Activated CD4-positive, alpha-beta T cell treated with anti-CD3 and anti-CD28 coated beads, Interleukin-2, amount 50 U/mL, for 48 hours (primary cell): Measurements from ENCODE around the gene LY6G5C.

ENCODE experiments used
- DNase-seq, 2 experiments: peaks; one replicate each; pipeline ENCODE4 v3.0.0-alpha.2; 2020

LY6G5C gene

DNA sequence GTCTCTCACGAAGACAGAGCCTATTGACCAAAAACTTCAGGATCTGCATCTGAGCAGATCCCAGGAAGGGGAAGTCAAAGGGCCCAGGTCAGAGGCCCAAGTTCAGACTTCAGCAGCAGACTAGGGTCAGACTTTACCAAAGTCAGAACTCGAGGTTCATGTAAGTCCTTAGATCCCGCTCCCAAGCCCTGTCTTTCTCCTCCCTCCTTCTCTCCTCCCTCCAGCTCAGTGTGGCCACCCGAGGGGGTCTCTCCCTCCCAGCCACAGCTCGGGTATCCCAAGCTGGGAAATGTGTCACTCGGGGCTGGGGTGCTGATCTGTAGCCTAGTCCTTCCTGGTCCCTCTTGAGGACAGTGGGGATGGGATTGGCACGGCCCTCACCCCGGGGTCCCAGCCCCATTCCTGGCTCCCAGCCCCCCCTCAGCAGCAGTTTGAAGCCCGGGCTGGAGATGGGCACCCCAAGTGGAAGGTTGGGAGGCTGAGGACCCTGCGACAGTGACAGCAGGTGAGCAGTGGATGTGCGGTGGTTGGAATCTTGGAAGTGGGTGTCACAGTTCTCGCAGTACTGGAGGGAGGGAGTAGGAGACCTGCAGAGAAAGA, 18.6 kb downstream of the LY6G5C start:
- no peak for DNase-seq

DNA sequence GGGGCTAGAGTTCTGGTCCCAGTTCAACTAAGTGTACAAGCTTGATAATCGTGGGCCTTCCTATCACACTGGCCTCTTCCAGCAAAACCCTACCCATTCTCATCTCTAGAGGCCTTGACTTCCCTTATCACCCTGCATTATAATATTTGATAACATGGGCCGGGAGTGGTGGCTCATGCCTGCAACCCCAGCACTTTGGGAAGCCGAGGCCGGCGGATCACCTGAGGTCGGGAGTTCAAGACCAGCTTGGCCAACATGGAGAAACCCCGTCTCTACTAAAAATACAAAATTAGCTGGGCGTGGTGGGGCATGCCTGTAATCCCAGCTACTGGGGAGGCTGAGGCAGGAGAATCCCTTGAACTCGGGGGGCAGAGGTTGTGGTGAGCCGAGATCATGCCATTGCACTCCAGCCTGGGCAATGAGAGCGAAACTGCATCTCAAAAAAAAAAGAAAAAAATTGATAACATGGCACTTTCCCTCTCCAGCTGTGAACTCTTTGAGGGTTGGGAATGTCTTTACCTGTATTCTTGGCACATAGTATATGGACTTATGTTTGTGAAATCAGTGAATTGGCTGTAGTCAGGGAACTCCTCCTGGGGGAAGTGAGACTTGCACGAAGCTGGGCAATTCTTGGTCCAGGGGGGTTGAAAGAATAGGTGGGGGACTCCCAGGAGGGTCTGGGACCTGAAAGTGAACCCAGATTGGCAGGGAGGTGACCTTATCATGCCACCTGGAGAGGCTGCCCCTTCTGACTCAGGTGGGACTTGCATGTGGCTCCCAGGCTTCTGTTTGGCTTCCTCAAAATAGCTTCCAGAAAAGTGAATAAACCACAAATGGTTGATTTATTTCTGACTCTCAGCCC, 19.4 kb downstream of the LY6G5C start:
- no peak for DNase-seq

DNA sequence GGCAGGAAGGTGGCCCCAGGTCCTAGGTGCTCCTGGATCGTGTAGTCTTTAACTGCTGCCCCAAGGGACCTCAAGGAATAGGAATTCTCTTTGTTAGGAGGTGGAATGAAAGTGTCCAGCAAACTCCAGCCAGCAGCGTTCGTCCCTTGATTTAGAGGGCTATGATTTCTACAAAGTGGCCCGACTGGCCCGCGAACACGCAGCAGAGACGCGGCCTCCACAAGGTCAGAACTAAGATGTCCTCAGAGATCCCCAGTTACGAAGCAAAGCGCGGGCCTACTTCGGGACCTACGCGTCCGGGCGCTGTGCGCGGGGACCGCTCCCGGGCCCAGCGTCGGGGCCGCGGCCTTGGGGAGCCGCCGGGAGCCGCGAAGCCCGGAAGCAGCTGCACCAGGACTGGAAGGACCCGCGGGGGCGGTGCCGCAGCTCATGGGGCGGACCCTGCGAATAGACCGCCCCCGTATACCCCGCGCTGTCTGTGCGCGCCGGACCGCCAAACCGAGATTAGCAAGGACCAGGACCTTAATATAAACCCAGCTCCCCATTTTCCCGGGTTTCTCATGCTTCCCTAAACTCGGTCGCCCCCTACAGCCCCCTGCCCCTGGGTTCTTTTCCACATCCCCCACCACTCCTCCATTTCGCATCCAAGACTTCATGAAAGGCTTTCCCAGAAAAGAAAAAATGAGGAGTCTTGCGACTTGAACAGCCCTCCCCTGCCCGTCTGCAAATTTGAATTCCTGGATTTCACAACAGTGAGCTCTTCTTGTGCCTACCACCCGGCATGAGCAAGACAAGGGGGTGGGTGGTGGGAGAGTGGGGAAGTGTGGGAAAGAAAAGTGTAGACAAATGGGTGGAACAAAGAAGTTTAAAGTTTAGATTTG, 20.2 kb downstream of the LY6G5C start, which contains the start of gene C6orf47:
Gene C6orf47 (minus strand): TSS at position 398 of the 881 bp plus-strand sequence. CDS start 831 bp downstream, outside the sequence.
- peak; percentile 78 to 84 for DNase-seq

DNA sequence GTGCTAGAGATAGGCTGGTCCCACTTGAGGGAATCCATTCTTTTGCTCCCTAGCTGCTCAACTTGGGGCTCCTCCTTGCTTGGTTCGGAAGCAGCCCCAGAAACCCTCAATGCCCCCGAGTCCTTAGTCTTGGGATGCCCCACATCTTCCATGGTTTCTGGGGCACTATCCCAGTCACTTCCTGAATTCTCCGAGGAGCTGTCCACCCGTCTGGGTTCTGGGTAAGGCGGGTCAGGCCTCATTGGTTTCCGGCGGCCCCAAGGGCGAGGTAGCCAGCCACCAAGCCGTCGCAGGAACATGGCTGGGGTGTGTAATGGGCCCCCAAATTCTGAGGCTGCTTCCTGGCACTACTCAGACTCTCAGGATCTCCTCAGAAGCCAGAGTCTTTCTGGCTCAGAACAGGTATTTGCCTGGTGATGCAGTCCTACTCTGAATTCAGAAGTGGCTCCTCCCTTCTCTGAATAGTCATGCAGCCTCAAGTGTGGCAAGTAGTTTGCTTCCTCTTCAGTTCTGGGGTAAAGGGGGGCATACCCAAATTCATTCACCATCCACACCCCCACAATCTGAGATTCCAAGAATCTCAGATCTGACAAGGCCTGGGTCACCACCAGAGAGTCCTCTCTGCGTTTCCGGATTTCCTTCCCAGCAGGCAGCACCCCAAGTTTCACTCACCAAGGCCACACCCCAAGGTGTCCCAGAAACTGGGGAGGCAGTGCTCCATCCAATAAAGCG, 21.1 kb downstream of the LY6G5C start:
- DNase-seq: peak; percentile 51 to 66

DNA sequence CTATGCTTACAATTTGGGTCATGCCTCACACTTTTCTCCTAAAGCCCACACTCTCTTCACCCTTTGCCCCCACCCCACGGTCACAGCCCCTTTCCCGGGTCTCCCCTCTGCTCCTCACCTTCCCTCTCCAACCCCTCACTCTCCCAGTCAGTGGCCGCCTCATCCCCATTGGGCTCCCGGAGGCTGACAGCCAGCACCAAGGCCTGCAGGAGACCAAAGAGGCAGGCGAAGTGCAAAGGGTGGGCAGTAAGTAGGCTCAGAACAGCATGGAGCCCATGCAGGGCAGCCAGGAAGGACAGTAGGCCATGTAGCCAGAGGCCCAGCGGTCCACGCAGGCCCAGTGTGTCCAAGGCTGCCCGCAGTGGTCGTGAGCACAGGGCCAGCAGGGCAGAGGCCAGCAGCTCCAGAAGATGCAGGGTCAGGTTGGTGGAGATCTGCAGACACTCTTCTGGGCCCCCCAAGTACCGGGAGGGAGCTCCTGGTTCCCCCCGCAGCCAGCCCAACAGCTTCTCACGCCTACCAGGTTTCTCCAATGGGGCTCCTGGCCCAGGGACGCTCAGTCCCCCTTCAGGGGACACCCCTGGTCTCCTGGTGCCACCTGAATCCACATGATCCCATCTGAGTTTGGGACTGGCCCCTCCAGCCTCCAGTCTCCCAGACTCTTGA, 21.8 kb downstream of the LY6G5C start:
- DNase-seq: no peak

DNA sequence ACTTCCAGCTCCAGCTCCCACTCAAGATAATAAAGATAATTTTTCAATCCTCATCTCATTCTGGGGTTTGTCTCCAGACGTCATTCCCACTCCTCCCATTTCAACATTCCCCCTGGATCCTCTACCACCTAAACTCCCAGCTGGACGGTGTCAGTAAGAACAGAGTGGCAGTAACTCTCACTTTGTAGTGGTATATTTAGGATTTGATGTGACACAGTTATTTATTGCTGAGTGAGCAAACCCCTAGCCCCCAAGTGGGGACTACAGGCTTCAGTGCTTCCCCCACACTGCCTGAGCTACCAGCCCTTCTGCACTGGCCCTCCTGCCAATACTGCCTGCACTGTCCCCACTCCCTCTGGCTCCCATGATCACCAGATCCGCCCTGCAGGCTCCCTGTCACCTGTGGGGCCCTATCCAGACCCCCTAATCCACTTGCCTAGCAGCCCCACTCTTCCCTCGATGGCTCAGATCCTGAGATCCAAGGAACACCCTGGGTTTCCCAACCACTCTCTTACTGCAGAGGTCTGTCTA, 22.6 kb downstream of the LY6G5C start:
- no peak for DNase-seq

DNA sequence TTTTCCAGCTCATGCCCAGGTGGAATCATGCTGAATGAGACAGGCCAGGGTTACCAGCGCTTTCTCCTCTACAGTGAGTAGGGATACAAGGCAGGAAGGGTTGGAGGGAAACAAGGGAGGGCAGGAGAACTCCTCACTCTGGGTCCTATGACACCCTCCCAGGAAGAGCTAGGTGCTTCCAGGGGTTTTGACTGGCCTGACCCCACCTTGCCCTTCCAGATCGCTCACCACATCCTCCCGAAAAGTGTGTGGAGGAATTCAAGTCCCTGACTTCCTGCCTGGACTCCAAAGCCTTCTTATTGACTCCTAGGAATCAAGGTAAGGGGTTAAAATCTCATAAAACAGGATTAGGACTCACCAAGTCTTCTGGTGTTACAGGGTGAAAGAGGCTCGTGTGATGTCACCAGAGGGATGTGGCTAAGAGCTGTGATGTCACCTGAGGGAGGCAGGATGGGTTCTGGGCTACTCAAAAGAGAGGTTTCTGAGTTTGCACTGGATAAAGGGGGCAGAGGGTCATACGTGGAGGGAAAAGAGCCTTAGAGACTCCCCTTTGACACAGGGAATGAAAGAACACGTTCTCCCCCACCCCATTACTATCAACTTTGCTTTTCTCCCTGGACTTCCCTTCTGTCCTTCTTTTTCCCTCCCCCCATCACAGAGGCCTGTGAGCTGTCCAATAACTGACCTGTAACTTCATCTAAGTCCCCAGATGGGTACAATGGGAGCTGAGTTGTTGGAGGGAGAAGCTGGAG, 23.3 kb downstream of the LY6G5C start:
- DNase-seq: peak in 1 of 2 experiments; percentile 36

DNA sequence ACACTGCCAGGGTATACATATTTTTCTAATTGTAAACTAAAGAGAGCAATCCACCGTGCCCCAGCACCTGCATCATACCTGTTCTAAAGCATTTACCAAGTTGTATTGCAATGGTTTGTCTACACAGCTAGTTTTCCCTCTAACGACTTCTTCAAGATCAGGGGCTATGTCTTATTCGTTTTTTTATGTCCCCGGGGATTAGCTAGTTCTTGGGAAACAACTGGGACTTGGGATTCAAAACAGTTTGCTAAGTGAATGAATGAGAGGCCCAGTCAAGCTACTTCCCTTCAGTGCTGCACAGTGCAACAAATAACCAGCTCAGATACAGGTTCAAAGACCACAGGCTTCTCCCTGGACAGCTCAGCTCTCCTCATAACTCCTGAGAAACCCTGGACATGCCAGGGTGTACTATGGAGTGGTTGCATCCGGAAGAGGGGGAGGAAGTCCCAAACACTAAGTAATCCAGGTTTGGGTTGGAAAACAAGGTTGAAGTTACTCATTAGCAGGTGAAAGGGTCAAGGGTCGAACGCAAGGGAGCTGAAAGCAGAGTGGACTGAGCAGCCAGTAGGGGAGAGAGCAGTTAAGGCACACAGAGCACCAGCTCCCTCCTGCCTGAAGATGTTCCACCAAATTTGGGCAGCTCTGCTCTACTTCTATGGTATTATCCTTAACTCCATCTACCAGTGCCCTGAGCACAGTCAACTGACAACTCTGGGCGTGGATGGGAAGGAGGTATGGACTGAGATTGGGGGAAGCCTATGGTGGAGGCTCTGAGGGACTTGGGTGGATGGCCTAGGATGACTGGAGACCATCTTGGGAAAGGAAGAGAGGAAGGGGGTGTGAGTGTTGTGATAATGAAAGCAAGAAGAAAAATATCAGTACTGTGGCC, 25.3 kb downstream of the LY6G5C start, which contains the start of gene APOM:
Gene APOM (plus strand): TSS at position 546 of the 889 bp plus-strand sequence. CDS start 73 bp downstream, at position 619.
- DNase-seq: no peak

DNA sequence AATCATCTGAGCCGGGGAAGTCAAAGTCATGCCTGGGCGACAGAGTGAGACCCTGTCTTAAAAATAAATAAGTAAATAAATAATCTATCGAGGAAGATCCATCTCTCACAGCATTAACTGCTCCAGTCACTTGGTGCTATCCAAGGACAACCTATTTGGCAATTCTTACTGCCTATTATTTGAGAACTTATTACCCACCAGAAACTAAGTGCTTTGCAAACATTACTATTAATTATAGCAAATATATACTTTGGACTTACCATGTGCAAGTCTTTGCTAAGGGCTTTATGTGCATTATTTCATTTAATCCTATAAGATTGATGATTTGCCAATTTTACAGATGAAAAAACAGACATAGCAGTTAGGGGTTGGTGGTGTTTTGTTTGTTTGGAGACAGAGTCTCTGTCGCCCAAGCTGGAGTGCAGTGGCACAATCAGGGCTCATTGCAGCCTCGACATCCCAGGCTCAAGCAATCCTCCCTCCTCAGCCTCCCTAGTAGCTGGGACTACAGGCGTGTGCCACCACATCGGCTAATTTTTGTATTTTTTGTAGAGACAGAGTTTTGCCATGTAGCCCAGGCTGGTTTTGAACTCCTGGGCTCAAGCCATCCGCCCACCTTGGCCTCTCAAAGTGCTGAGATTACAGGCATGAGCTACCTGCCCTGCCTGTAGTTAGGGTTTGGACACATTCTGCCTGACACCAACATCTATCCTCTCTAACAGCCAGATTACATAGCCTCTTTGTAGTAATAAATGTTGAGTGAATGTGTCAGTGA, 26.1 kb downstream of the LY6G5C start:
- no peak for DNase-seq

DNA sequence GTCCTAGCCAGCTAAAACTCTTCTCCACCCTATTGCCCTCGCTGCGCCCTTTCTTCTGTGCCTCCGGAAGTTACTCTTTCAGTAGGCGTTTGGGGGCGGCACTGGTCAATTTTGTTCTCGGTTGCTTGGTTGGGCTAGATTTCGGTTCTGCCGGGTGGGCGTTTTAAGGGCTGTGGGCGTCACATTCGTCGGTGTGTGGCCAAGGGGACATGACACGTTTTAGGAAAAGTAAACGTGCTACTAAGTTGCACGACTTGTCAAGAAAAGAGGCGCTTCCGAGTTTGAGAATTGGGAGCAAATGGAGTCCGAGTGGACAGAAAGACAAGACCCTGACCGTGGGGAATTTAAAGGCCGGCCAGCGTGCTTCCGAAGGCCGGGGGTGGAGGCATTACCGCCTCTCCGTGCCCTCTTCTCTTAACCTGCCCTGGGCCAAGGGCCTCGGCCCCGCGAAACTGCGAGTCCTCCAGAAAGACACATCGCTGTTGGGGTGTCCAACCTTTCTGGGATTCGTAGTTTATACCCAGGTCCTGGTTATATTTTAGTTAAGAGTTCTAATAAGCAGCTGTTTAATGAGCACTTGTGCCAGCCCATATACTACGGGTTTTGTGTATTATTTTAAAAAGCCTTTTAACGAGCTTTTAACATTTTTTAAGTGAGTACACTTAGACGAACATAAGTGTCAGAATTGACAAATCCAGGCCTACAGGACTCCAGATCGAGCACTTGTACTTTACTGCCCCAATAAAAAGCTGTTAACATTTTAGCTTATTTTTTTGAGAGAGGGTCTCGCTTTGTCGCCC, 27.7 kb downstream of the LY6G5C start:
- DNase-seq: peak in 1 of 2 experiments; percentile 89

DNA sequence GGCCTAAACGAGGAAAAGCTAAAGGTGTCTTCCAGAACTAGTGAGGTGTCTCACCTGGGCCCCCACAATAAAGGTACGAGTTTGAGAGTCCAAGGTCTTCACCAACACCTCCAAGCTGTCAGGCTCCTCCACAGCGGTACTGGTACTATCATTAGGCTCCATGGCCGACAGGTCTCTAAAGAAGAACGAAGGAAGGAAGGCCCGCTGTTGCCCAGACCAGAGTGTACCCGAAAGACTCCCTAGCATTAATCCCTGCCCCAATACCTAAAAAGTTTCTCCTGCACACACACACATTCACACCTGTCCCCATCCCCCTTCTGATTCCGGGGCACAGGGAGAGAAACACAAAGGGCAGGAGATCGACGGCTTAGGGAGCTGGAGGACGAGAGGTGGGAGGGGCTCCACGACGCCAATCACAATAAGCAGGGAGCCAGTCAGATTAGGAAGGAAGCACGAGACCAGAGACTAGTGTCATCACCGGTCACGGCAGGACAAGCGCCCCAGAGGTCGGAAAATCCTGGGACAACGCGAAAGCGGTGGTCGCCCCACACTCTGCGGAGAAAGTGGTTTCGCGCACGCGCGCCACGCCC, 29.2 kb downstream of the LY6G5C start:
- DNase-seq: peak in 1 of 2 experiments; percentile 75

DNA sequence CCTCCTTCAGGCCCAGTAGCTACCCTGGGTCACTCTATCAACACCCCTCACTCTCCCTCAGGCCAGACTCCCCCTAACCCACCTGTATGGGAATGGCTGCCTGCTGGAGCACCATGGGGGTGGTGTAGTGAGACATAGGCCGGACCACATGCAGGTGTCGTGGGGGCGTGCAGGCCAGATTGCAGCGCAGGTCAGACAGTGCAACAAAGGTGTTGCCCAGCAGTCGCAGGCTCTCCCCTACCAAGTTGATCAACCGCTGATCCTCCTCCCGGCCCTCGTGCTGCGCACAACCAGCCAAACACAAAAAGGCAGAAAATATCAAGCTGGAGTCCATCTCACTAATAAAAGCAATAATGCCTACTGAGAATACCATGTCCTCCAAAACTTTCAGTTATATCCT, 35.5 kb downstream of the LY6G5C start:
- DNase-seq: no peak

DNA sequence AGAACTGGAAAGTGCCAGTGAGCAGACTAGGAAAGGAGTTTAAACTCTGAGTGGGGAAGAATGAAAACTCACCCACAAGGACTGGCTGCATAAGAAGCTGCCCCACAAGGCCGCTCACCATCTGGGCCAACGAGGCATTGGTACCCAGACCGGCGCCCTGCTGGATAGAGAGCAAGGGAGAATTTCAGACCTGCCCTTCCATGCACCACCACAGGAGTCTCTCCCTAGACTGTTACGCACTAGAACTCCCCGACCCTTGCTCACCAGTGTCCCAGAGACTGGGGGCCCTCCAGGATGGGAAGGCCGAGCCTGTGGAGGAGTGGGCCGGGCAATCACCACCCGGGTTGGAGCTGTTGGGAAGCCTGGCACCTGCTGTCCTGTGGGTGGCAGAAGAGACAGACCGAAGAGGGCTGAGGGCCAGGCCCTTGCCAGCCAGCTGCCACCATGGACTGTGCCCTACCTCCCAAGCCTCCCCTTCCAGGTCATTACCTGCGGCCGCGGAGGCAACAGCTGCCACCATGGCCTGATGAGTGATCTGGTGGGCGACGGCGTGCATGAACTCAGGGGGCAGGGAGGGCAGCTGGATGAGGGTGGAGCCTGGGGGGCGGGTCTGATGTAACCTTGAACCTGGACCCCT, 36.9 kb downstream of the LY6G5C start:
- DNase-seq: no peak

DNA sequence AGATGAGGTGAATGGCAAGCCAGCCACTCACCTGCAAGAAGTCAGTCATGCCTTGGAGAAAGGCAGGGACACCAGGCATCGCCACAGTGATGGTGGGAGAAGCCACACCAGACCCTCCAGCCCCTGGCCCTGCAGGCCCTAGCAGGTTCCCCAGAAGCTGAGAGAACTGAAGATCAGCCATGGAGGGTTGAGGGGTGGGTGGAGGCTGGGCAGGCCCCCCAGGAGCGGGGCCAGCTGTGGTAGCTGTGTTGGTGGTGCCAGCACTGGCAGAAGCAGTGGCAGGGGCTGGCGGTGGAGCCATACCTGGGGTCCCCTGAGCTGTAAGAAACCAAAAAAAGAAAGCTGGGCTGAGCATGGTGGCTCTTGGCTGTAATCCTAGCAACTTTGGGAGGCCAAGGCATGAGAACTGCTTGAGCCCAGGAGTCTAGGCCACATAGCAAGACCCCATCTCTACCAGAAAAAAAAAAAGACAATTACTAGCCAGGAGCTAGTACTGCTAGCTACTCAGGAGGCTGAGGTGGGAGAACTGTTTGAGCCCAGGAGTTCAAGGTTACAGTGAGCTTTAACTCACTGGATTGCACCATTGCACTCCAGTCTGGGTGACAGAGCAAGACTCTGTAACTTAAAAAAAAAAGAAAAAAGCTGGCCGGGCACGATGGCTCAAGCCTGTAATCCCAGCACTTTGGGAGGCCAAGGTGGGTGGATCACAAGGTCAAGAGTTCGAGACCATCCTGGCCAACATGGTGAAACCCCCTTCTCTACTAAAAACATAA, 37.9 kb downstream of the LY6G5C start:
- no peak for DNase-seq

DNA sequence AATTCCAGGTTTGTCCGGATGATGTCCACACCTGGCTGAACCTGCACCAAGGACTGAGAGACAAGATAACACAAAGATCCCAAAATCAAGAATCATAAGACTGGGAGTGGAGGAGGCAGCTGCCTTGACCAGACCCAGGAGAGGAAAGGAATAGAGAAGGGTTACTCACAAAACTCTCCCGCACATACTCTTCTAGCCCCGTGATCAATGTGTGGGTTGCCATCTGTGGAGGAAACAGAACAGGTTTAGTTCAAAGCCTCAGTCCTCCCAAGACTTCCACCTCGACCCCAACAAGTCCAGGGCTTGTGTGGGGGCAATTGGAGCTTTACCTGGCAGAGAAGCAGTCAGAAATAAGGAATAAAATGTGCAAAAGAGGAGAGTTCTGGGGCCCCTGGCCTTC, 39.5 kb downstream of the LY6G5C start:
- DNase-seq: no peak

DNA sequence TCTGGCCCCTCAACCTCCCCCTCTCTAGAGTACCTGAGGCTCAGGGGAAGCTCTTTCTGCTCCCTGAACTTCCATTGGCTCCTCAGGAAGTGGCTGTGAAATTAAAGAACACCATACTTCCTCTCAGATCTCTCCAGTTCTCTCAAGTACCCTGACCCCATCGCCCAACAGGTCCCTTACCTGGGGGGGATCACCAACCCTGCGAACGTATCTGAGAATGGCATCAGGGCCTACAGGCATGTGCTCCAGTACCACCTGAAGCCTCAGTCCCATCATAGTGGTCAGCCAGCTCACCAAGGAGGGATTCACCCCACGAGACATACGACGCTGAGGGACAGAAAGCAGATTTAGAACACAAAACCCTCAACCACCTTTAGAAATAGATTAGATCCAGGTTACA, 40.3 kb downstream of the LY6G5C start:
- no peak for DNase-seq
